Ascending aorta (tissue), 2 donors: ENCODE measurements around the gene OVCH2. TPM values are rescaled to one million over a fixed set of nuclear protein-coding genes. Genes with fewer than 3 reads are reported as not detected.

ENCODE experiments used
- DNase-seq, 2 donors: peaks; one replicate each; pipeline ENCODE4 v3.0.0-alpha.2; 2019; ENCODE audit warnings: low spot score in 2 of 2
- H3K27ac ChIP-seq, 2 donors: fragments of 200-600 bp; sonication (generic); one replicate each; pipeline ENCODE4 v1.5.1; 2016 to 2017; ENCODE audit warnings: mild to moderate bottlenecking in 1 of 2
- H3K27me3 ChIP-seq: fragments of 200-600 bp; sonication (generic); one replicate; pipeline ENCODE4 v1.5.1; 2017
- H3K36me3 ChIP-seq, 2 donors: fragments of 200-600 bp; sonication (generic); one replicate each; pipeline ENCODE4 v1.5.1; 2016
- H3K4me1 ChIP-seq, 2 donors: fragments of 200-600 bp; sonication (generic); one replicate each; pipeline ENCODE4 v1.5.1; 2016 to 2017; ENCODE audit warnings: mild to moderate bottlenecking in 1 of 2
- H3K4me3 ChIP-seq, 2 donors: fragments of 200-600 bp; sonication (generic); one replicate each; pipeline ENCODE4 v1.5.1; 2016 to 2017; ENCODE audit warnings: mild to moderate bottlenecking in 1 of 2
- H3K9me3 ChIP-seq, 2 donors: fragments of 200-600 bp; sonication (generic); one replicate each; pipeline ENCODE4 v1.5.1; 2016
- intact Hi-C: fragments of 100-400 bp; cut with DNase I; formaldehyde crosslinking; loops from one replicate; pipeline ENCODE4 v1.15.1; 2023
- total RNA-seq: library from RNA; depleted of rRNA; stranded (reverse); fragments of >200 nt; gene quantifications from one replicate; pipeline ENCODE4 v1.1.0, GENCODE V29; 2016
- TF ChIP-seq, protein P1 (sequence below), 3 experiments: fragments of 200-600 bp in 2 of 3; fragments of 450-650 bp in 1 of 3; sonication (generic) in 2 of 3; IDR thresholded peaks; one replicate each; pipeline ENCODE4 v1.5.1; 2016 to 2019; ENCODE audit warnings: antibody characterized with exemption in 3 of 3, mild to moderate bottlenecking in 1 of 3, moderate library complexity in 1 of 3

The OVCH2 gene
- total RNA-seq, 1 donor from 2014 or later = not detected

- peaks cover 0 to 2% of the 10 kb centered on the region in 2 donors for H3K4me1 ChIP-seq
Observed at GRCh38 chr11:7688238-7688826, 17.9 kb downstream of the OVCH2 start.

DNA sequence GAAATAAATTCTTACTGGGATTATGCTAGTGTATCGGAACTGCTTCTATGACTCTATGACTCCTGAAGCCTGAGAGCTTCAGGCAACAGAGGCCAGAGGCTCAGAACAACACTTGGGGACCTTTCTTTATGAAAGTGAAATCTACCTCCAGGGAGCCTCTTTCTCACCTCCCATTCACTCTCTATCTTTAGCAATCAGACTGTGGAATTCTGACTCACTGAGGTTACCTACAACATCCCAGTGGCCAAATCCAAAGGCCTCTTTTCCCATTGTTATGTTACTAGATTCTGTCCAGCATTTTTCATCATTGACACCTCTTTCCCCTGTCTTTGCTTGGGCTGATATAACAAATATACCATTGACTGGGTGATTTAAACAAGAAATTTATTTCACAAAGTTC lies 18.9 kb downstream of the OVCH2 start:
- Histone ChIP-seq H3K9me3 (no peaks in the 10 kb centered on the region), H3K4me1 (peaks cover 0 to 2% of the 10 kb centered on the region in 2 donors), H3K27me3 (no peaks in the 10 kb centered on the region), H3K27ac (no peak overlapping the region), H3K4me3 (no peak overlapping the region), H3K36me3 (no peaks in the 10 kb centered on the region)
- no peak for DNase-seq
- TF ChIP-seq, protein P1, sequence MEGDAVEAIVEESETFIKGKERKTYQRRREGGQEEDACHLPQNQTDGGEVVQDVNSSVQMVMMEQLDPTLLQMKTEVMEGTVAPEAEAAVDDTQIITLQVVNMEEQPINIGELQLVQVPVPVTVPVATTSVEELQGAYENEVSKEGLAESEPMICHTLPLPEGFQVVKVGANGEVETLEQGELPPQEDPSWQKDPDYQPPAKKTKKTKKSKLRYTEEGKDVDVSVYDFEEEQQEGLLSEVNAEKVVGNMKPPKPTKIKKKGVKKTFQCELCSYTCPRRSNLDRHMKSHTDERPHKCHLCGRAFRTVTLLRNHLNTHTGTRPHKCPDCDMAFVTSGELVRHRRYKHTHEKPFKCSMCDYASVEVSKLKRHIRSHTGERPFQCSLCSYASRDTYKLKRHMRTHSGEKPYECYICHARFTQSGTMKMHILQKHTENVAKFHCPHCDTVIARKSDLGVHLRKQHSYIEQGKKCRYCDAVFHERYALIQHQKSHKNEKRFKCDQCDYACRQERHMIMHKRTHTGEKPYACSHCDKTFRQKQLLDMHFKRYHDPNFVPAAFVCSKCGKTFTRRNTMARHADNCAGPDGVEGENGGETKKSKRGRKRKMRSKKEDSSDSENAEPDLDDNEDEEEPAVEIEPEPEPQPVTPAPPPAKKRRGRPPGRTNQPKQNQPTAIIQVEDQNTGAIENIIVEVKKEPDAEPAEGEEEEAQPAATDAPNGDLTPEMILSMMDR (IDR thresholded peaks at IDR 0.05) = no peak
- intact Hi-C loops = no loop called here

More at GRCh38 chr11:7688238-7688826, 17.9 kb downstream of the OVCH2 start:
- TF ChIP-seq, protein P1 (IDR thresholded peaks at IDR 0.05) = peak; percentile 52 to 78 (median 68)
- Histone ChIP-seq H3K4me3 (no peak overlapping the region), H3K27ac (no peak overlapping the region), H3K9me3 (no peaks in the 10 kb centered on the region), H3K36me3 (no peaks in the 10 kb centered on the region), H3K27me3 (no peaks in the 10 kb centered on the region)
- intact Hi-C loops = loop anchor here (2.0 kb wide), 1 partner anchor 116 kb away; no protein-coding TSS in a partner anchor
- DNase-seq = no peak

DNA sequence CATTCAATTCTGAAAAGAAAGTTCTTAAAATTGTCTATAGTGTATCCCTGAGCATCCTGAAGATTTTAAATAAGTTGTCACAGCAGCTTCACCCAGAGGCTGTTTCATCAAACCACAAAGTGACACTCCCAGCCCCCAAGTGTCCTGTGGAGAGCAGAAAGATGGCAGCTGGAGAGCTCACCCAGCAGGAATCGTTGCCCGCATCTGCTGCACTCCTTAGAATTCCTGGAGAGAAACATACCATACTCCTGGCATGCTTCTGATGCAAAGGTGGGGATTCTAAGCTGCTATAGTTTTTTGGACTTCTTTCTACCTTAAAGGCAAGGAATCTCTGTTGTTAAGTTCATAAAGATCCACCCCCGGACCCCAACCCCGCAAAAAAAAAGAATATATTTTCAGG lies 19.5 kb downstream of the OVCH2 start:
- Histone ChIP-seq H3K27me3 (no peaks in the 10 kb centered on the region), H3K4me1 (peaks cover 0 to 2% of the 10 kb centered on the region in 2 donors), H3K4me3 (no peak overlapping the region), H3K27ac (no peak overlapping the region), H3K9me3 (no peaks in the 10 kb centered on the region), H3K36me3 (no peaks in the 10 kb centered on the region)
- intact Hi-C loops = no loop called here
- TF ChIP-seq, protein P1 (IDR thresholded peaks at IDR 0.05) = no peak
- no peak for DNase-seq

GRCh38 chr11:7683571-7683970 lies 22.7 kb downstream of the OVCH2 start:
- intact Hi-C loops = no loop called here
- TF ChIP-seq, protein P1 (IDR thresholded peaks at IDR 0.05) = no peak
- Histone ChIP-seq H3K27ac (no peak overlapping the region), H3K27me3 (no peaks in the 10 kb centered on the region), H3K9me3 (no peaks in the 10 kb centered on the region), H3K4me1 (peaks cover 0 to 2% of the 10 kb centered on the region in 2 donors), H3K36me3 (no peaks in the 10 kb centered on the region), H3K4me3 (no peak overlapping the region)
- no peak for DNase-seq

GRCh38 chr11:7677796-7678201 lies 28.5 kb downstream of the OVCH2 start:
- DNase-seq = no peak
- intact Hi-C loops = no loop called here
- Histone ChIP-seq H3K4me1 (peaks cover 0 to 7% of the 10 kb centered on the region in 2 donors), H3K4me3 (no peak overlapping the region), H3K27ac (no peak overlapping the region), H3K9me3 (no peaks in the 10 kb centered on the region), H3K36me3 (no peaks in the 10 kb centered on the region), H3K27me3 (no peaks in the 10 kb centered on the region)
- TF ChIP-seq, protein P1 (IDR thresholded peaks at IDR 0.05) = no peak
